Measurements from ENCODE around the gene NCOA5. TPM values are rescaled to one million over a fixed set of nuclear protein-coding genes. Genes with fewer than 3 reads are reported as not detected.
A peak's percentile ranks its signal among the peaks of the same experiment; 100 is the strongest.

Gene NCOA5
- total and polyA plus RNA-seq, 7 donors: 10.6 to 39.2 (median 22.4) TPM

DNA sequence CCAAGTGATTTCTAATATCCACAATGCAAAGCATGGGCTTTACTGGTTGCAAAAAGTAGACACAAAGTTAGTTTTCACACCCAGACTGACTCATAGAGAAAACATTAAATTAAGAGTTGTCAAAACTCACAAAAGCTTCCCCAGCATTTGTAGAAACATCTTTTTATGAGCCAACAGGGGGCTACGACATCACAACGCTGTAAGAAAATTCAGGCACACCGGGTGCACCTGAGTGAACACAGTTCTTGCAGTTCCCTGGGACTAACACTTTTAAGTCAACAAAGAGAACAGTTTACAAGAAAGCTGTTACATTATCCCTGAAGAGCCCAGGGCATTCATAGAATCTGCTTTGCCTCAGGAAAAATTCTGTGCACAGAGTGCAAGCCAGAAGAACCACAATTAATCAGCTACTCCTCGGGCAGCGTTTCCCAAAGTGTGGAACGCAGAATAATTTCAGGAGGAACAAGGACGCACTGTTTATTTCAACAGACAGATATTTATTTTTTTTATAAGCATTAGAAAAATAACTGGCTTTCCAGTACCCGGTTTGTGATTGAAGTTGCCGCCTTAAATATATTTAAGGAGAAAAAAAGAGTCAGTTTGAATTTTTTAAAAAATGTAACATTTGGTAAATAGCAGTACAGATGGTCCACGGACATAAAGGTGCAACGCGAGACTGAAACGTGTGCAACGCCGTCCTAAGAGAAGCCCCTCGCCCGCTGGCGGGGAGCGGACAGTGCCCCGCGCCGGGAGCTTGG, 1.2 kb downstream of the NCOA5 start:
- no peaks in the 10 kb centered on the region for H3K36me3 ChIP-seq
- no peak for TF ChIP-seq POLR2AphosphoS5 (IDR thresholded peaks at IDR 0.05)
- TF ChIP-seq EP300 (IDR thresholded peaks at IDR 0.05): no peak
- no peak for TF ChIP-seq POLR2A (IDR thresholded peaks at IDR 0.05)
- TF ChIP-seq, protein P1, sequence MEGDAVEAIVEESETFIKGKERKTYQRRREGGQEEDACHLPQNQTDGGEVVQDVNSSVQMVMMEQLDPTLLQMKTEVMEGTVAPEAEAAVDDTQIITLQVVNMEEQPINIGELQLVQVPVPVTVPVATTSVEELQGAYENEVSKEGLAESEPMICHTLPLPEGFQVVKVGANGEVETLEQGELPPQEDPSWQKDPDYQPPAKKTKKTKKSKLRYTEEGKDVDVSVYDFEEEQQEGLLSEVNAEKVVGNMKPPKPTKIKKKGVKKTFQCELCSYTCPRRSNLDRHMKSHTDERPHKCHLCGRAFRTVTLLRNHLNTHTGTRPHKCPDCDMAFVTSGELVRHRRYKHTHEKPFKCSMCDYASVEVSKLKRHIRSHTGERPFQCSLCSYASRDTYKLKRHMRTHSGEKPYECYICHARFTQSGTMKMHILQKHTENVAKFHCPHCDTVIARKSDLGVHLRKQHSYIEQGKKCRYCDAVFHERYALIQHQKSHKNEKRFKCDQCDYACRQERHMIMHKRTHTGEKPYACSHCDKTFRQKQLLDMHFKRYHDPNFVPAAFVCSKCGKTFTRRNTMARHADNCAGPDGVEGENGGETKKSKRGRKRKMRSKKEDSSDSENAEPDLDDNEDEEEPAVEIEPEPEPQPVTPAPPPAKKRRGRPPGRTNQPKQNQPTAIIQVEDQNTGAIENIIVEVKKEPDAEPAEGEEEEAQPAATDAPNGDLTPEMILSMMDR (IDR thresholded peaks at IDR 0.05): no peak
- WGBS, 2 donors: 2 to 5% methylated on average over 22 of the region's 22 CpGs
- intact Hi-C loops (cut with DNase I): loop anchor here (2.0 to 10.0 kb wide), 2 partner anchors 116 to 294 kb away; partner anchors contain the start of genes DNTTIP1, WFDC3 and ZNF335
- H3K4me1 ChIP-seq: peaks cover 0 to 62% (median 55%) of the 10 kb centered on the region in 4 donors
- no peaks in the 10 kb centered on the region for H3K9me3 ChIP-seq
- peak overlapping the region; percentile 97 to 99 (median 98) for H3K27ac ChIP-seq
- H3K4me3 ChIP-seq: peak overlapping the region; percentile 68 to 85 (median 82)
- no peaks in the 10 kb centered on the region for H3K27me3 ChIP-seq
- DNase-seq: no peak

DNA sequence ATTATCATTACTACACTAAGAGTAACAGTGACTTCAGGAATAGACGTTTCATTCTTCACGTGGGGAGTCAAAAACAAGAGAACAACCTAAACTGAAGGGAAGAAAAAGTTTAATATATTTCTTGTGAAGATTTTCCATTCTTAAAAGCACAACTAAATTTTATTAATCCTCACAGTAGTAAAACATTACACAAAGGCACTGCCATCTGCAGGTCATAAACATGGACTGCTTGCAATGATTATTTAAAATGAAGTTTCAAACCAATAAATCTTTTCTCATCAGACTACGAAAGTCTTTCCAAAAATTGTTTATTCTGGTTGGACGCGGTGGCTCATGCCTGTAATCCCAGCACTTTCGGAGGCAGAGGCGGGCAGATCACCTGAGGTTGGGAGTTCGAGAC, 2.6 kb downstream of the NCOA5 start:
- no peaks in the 10 kb centered on the region for H3K36me3 ChIP-seq
- intact Hi-C loops (cut with DNase I): loop anchor here (1.0 to 10.0 kb wide), 2 partner anchors 64 to 292 kb away; partner anchors contain the start of genes DNTTIP1 and WFDC3
- no peak overlapping the region for H3K4me3 ChIP-seq
- H3K27ac ChIP-seq: peak overlapping the region; percentile 33 to 99 (median 98)
- H3K9me3 ChIP-seq: no peaks in the 10 kb centered on the region
- no peaks in the 10 kb centered on the region for H3K27me3 ChIP-seq
- TF ChIP-seq EP300 (IDR thresholded peaks at IDR 0.05): no peak
- TF ChIP-seq, protein P1 (IDR thresholded peaks at IDR 0.05): peak in 3 of 4 experiments; percentile 13 to 31 (median 24)
- WGBS, 2 donors: 11 to 46% methylated on average over 8 of the region's 8 CpGs
- DNase-seq: no peak
- H3K4me1 ChIP-seq: peaks cover 0 to 76% (median 69%) of the 10 kb centered on the region in 4 donors

GRCh38 chr20:46085179-46085851, 4.4 kb downstream of the NCOA5 start:
- DNase-seq: no peak
- no peaks in the 10 kb centered on the region for H3K36me3 ChIP-seq
- H3K4me1 ChIP-seq: peaks cover 0 to 88% (median 83%) of the 10 kb centered on the region in 4 donors
- H3K27me3 ChIP-seq: no peaks in the 10 kb centered on the region
- WGBS, 2 donors: 14 to 56% methylated on average over 4 of the region's 4 CpGs
- H3K4me3 ChIP-seq: no peak overlapping the region
- TF ChIP-seq, protein P1 (IDR thresholded peaks at IDR 0.05): no peak
- TF ChIP-seq POLR2A (IDR thresholded peaks at IDR 0.05) (no peak), EP300 (IDR thresholded peaks at IDR 0.05) (no peak), POLR2AphosphoS5 (IDR thresholded peaks at IDR 0.05) (no peak)
- peak overlapping the region; percentile 8 to 99 (median 22) for H3K27ac ChIP-seq
- intact Hi-C loops (cut with DNase I): loop anchor here (10.0 kb wide), 1 partner anchor 291 kb away; the partner anchor contains the start of genes DNTTIP1 and WFDC3
- no peaks in the 10 kb centered on the region for H3K9me3 ChIP-seq

- H3K4me3 ChIP-seq: no peak overlapping the region
- 74 to 90% methylated on average over 3 of the region's 3 CpGs for WGBS, 2 donors
- H3K9me3 ChIP-seq: no peaks in the 10 kb centered on the region
- intact Hi-C loops (cut with DNase I): loop anchor here (10.0 kb wide), 1 partner anchor 290 kb away; the partner anchor contains the start of genes DNTTIP1 and WFDC3
- H3K27ac ChIP-seq: peak overlapping the region in 3 of 4 donors; percentile 8 to 99 (median 19)
- peaks cover 0 to 91% (median 83%) of the 10 kb centered on the region in 4 donors for H3K4me1 ChIP-seq
- no peak for TF ChIP-seq POLR2A (IDR thresholded peaks at IDR 0.05)
- no peak for TF ChIP-seq EP300 (IDR thresholded peaks at IDR 0.05)
- TF ChIP-seq, protein P1 (IDR thresholded peaks at IDR 0.05): no peak
- TF ChIP-seq POLR2AphosphoS5 (IDR thresholded peaks at IDR 0.05): no peak
- no peaks in the 10 kb centered on the region for H3K27me3 ChIP-seq
- DNase-seq: no peak
- H3K36me3 ChIP-seq: no peaks in the 10 kb centered on the region
Observed at GRCh38 chr20:46084805-46085178, 5.0 kb downstream of the NCOA5 start.
